ENCODE results near the gene TTLL10.

Gene TTLL10

GRCh38 chr1:1160281-1160930 lies 13.3 kb upstream of the TTLL10 start:
- no peak for DNase-seq

- no peak for DNase-seq
Observed at GRCh38 chr1:1161078-1161682, 12.5 kb upstream of the TTLL10 start.

- no peak for DNase-seq
Observed at GRCh38 chr1:1161683-1162079, 12.0 kb upstream of the TTLL10 start.

GRCh38 chr1:1162597-1163537 lies 10.8 kb upstream of the TTLL10 start:
- peak; percentile 81 for DNase-seq

- no peak for DNase-seq
Observed at GRCh38 chr1:1163538-1164070, 10.1 kb upstream of the TTLL10 start.

- no peak for DNase-seq
Observed at GRCh38 chr1:1164361-1164700, 9.3 kb upstream of the TTLL10 start.

- DNase-seq: no peak
Observed at GRCh38 chr1:1164701-1165451, 8.8 kb upstream of the TTLL10 start.

GRCh38 chr1:1165485-1165884 lies 8.2 kb upstream of the TTLL10 start:
- DNase-seq: no peak

- no peak for DNase-seq
Observed at GRCh38 chr1:1165900-1166421, 7.7 kb upstream of the TTLL10 start.

GRCh38 chr1:1166642-1167397 lies 6.9 kb upstream of the TTLL10 start:
- DNase-seq: no peak

GRCh38 chr1:1167398-1167821 lies 6.3 kb upstream of the TTLL10 start:
- DNase-seq: no peak

- no peak for DNase-seq
Observed at GRCh38 chr1:1167841-1168450, 5.7 kb upstream of the TTLL10 start.

GRCh38 chr1:1168451-1169411 lies 4.9 kb upstream of the TTLL10 start:
- no peak for DNase-seq

- DNase-seq: no peak
Observed at GRCh38 chr1:1169429-1170214, 4.1 kb upstream of the TTLL10 start.

GRCh38 chr1:1170215-1171091 lies 3.2 kb upstream of the TTLL10 start:
- DNase-seq: no peak

GRCh38 chr1:1171161-1171545 lies 2.5 kb upstream of the TTLL10 start:
- no peak for DNase-seq

GRCh38 chr1:1171546-1172340 lies 1.9 kb upstream of the TTLL10 start:
- no peak for DNase-seq
